HepG2 (cell line): ENCODE measurements around the gene JPT1. TPM values are rescaled to one million over a fixed set of nuclear protein-coding genes. Genes with fewer than 3 reads are reported as not detected.

Experiments used
- ATAC-seq: fragments of 200-7000 bp; cut with Tn5 transposase; 3 replicates; pipeline ENCODE4 v1.9.1; 2020; ENCODE audit warnings: mild to moderate bottlenecking, moderate library complexity
- BruUV-seq: library from RNA; stranded (reverse); fragments of 400-500 nt; replicated peaks from 2 replicates; lab custom pipeline; 2021; lab: Mats Ljungman, UMichigan
- CTCF ChIA-PET: fragments of 300-600 bp; formaldehyde crosslinking; extraction: SDS; loops from one replicate; lab custom pipeline; 2021; ENCODE audit warnings: low total read pairs, inconsistent platforms, low intra/inter-chr PET ratio; lab: Yijun Ruan, JAX
- POLR2A ChIA-PET: fragments of 350-600 bp; sonication (Branson Sonifier 250); formaldehyde crosslinking; loops from one replicate; lab custom pipeline; 2020; ENCODE audit warnings: antibody characterized with exemption, inconsistent platforms; lab: Yijun Ruan, JAX
- DNase-seq: peaks from one replicate; pipeline ENCODE4 v3.0.0-alpha.2; 2015; ENCODE audit warnings: low spot score
- FAIRE-seq: peaks from 3 replicates; lab custom pipeline; 2011; peaks lifted over from hg19 to GRCh38; lab: Jason Lieb, UNC
- H2AFZ ChIP-seq: one replicate; pipeline ENCODE4 v1.6.1; 2011; ENCODE audit warnings: low read length, inconsistent platforms
- H3K27ac ChIP-seq: fragments of 300-600 bp; 3 replicates; pipeline ENCODE4 v1.8.0; 2011; ENCODE audit warnings: mixed run types, mild to moderate bottlenecking, mixed read lengths, low read length, inconsistent platforms; ENCODE audit not compliant: insufficient read depth; ENCODE audit errors: extremely low read length
- H3K27me3 ChIP-seq, 2 experiments: fragments of 200-600 bp in 1 of 2; 2 replicates in 1 of 2; 3 replicates in 1 of 2; pipeline versions ENCODE4 v1.6.0 to v1.8.0; 2011; ENCODE audit warnings: low read length in 2 of 2, mild to moderate bottlenecking in 2 of 2, moderate library complexity in 2 of 2, inconsistent platforms in 1 of 2; ENCODE audit not compliant: insufficient read depth in 2 of 2, control insufficient read depth in 1 of 2
- H3K36me3 ChIP-seq, 2 experiments: fragments of 200-600 bp in 1 of 2; replicated peaks in 1 of 2; 2 replicates in 1 of 2; 3 replicates in 1 of 2; pipeline versions ENCODE4 v1.5.1 to v1.8.0; 2011; ENCODE audit warnings: low read length in 2 of 2, inconsistent platforms in 1 of 2; ENCODE audit not compliant: insufficient read depth in 2 of 2, control insufficient read depth in 1 of 2
- H3K4me1 ChIP-seq: 2 replicates; pipeline ENCODE4 v1.5.1; 2012; ENCODE audit warnings: low read length, inconsistent platforms; ENCODE audit not compliant: insufficient read depth
- H3K4me2 ChIP-seq: 2 replicates; pipeline ENCODE4 v1.6.0; 2011; ENCODE audit warnings: low read depth, low read length, inconsistent platforms
- H3K4me3 ChIP-seq, 3 experiments: fragments of 200-600 bp in 1 of 3; sonication (generic), shearing (Covaris generic) in 1 of 3; replicated peaks in 1 of 3; 2 replicates each; pipeline ENCODE4 v1.5.1; 2011 to 2016; ENCODE audit warnings: low read length in 3 of 3, inconsistent platforms in 2 of 3, low read depth in 2 of 3, mild to moderate bottlenecking in 2 of 3, control low read depth in 1 of 3, mixed read lengths in 1 of 3; ENCODE audit not compliant: insufficient read depth in 1 of 3
- H3K79me2 ChIP-seq: one replicate; pipeline ENCODE4 v1.6.1; 2011; ENCODE audit warnings: low read length, inconsistent platforms; ENCODE audit not compliant: insufficient read depth
- H3K9ac ChIP-seq: 2 replicates; pipeline ENCODE4 v1.6.0; 2011; ENCODE audit warnings: mild to moderate bottlenecking, low read depth, low read length, inconsistent platforms; ENCODE audit not compliant: insufficient read depth
- H3K9me3 ChIP-seq: 2 replicates; pipeline ENCODE4 v1.5.1; 2012; ENCODE audit warnings: mild to moderate bottlenecking, low read length
- H4K20me1 ChIP-seq: 2 replicates; pipeline ENCODE4 v1.6.0; 2011; ENCODE audit warnings: inconsistent platforms, mild to moderate bottlenecking, low read length, moderate library complexity; ENCODE audit not compliant: insufficient read depth
- AGO2 ChIP-seq: fragments of 200-400 bp; formaldehyde crosslinking; optimal IDR thresholded peaks from 2 replicates; pipeline ENCODE3; 2017; ENCODE audit warnings: mild to moderate bottlenecking, low read depth, low read length, moderate library complexity
- CSRNP1 ChIP-seq: sonication (generic); formaldehyde crosslinking; IDR thresholded peaks from 2 replicates; pipeline ENCODE4 v1.8.1; 2023; ENCODE audit warnings: mild to moderate bottlenecking, missing genetic modification reagents
- PITX1 ChIP-seq: sonication (generic); formaldehyde crosslinking; IDR thresholded peaks from 2 replicates; pipeline ENCODE4 v1.5.1; 2020; ENCODE audit warnings: mild to moderate bottlenecking, missing genetic modification reagents
- RNF2 ChIP-seq: fragments of 450-650 bp; conservative IDR thresholded peaks from 2 replicates; pipeline ENCODE4 v1.6.1; 2016; ENCODE audit warnings: low read depth
- RXRA ChIP-seq: sonication (generic); formaldehyde crosslinking; IDR thresholded peaks from 2 replicates; pipeline ENCODE4 v1.5.1; 2020; ENCODE audit warnings: missing genetic modification reagents
- SSRP1 ChIP-seq: IDR thresholded peaks from 2 replicates; pipeline ENCODE4 v1.6.1; 2016; ENCODE audit warnings: control low read depth
- TBP ChIP-seq: sonication (generic); formaldehyde crosslinking; IDR thresholded peaks from 2 replicates; pipeline ENCODE4 v1.5.0; 2020; ENCODE audit warnings: missing genetic modification reagents
- TGIF2 ChIP-seq: IDR thresholded peaks from 2 replicates; pipeline ENCODE4 v1.6.1; 2016; ENCODE audit warnings: control low read depth, missing compliant biosample characterization
- ZFP1 ChIP-seq: IDR thresholded peaks from 2 replicates; pipeline ENCODE4 v1.6.1; 2016
- ZFX ChIP-seq: sonication (generic); formaldehyde crosslinking; IDR thresholded peaks from 2 replicates; pipeline ENCODE4 v1.4.0; 2020; ENCODE audit warnings: mild to moderate bottlenecking, low read depth, missing genetic modification reagents, moderate library complexity
- ZNF598 ChIP-seq: sonication (generic); formaldehyde crosslinking; IDR thresholded peaks from 2 replicates; pipeline ENCODE4 v1.5.1; 2020; ENCODE audit warnings: mild to moderate bottlenecking, missing genetic modification reagents, borderline replicate concordance
- ZNF687 ChIP-seq: sonication (generic); formaldehyde crosslinking; IDR thresholded peaks from 2 replicates; pipeline ENCODE4 v1.5.1; 2020; ENCODE audit warnings: mild to moderate bottlenecking, missing genetic modification reagents, moderate library complexity
- WGBS: methylation state at CpG from one replicate; pipeline ENCODE4 v1.1.6; 2017; ENCODE audit warnings: low lambda C conversion rate; 5-methylcytosine and 5-hydroxymethylcytosine counted together
- in situ Hi-C: cut with HindIII; loops from 2 replicates; pipeline ENCODE4 v1.10.0; 2017; ENCODE audit warnings: low pct_unique_long_range_greater_than_20kb; ENCODE audit not compliant: extremely low pct_ligation_motif_present
- intact Hi-C: fragments of 100-400 bp; cut with micrococcal nuclease; formaldehyde crosslinking; loops from one replicate; pipeline ENCODE4 v1.10.0; 2022; ENCODE audit not compliant: unreplicated experiment
- polyA plus RNA-seq, 8 experiments: library from polyadenylated mRNA; depleted of rRNA in 3 of 8; stranded (reverse) in 7 of 8; unstranded in 1 of 8; fragments of >200 nt; fragmentation: Illumina TruSeq in 4 of 8; extraction: Trizol in 4 of 8; gene quantifications; 2 replicates each; pipeline versions ENCODE4 v1.2.1 to v1.2.3, GENCODE V29; 2011 to 2016; ENCODE audit warnings: low read depth in 4 of 8, missing spikeins in 1 of 8, mixed read lengths in 1 of 8; ENCODE audit not compliant: insufficient read depth in 1 of 8
- total RNA-seq, 5 experiments: library from RNA; depleted of rRNA; stranded (reverse); fragments of >200 nt; fragmentation: Illumina TruSeq; extraction: Trizol; gene quantifications; 2 replicates each; pipeline ENCODE4 v1.2.3, GENCODE V29; 2016; ENCODE audit warnings: low read depth in 1 of 5

Gene JPT1
- total and polyA plus RNA-seq, 2 of the 13 experiments (the other 11 are each of a cell fraction or from before 2014, with no cell fraction given), result 43.3 to 256 TPM

- in situ Hi-C loops (no loop called here), intact Hi-C loops (no loop called here)
- Histone ChIP-seq H3K27me3 (peaks cover 3 to 25% of the 10 kb centered on the region in 2 experiments; a peak in 3 of 5 replicates), H3K4me2 (peak overlapping the region; percentile 47), H4K20me1 (no peaks in the 10 kb centered on the region; the same call in 1 of the 2 replicates), H3K4me3 (peak overlapping the region in 1 of 3 experiments; percentile 44; a peak in 1 of 6 replicates), H3K36me3 (no peaks in the 10 kb centered on the region), H3K27ac (no peak overlapping the region), H3K4me1 (peaks cover 73% of the 10 kb centered on the region), H3K9me3 (no peaks in the 10 kb centered on the region), H2AFZ (no peak overlapping the region), H3K79me2 (no peaks in the 10 kb centered on the region), H3K9ac (no peak overlapping the region)
- ChIA-PET POLR2A (interaction anchor here (0.8 to 2.2 kb wide), 7 partner anchors 8 to 361 kb away, joined by 3 to 20 read pairs (median 4); partner anchors contain the start of genes ARMC7, SLC16A5 and TMEM94), CTCF (no interaction called here)
- TF ChIP-seq ZNF687, result peak; percentile 61
- TF ChIP-seq SSRP1, result no peak
- 0 out of 2 replicates have a peak, but pooled peaks have one; percentile 31 for TF ChIP-seq CSRNP1 (CRISPR knock-in tag)
- 0 out of 2 replicates have a peak, but pooled peaks have one; percentile 41 for TF ChIP-seq ZNF598 (CRISPR knock-in tag)
- no peak for TF ChIP-seq TGIF2 (CRISPR knock-in tag)
- TF ChIP-seq ZFX, result peak; percentile 28; the same call in 1 of the 2 replicates
- TF ChIP-seq TBP (CRISPR knock-in tag), result no peak
- peak; percentile 51 for TF ChIP-seq AGO2
- peak; percentile 39; the same call in 1 of the 2 replicates for TF ChIP-seq RXRA (CRISPR knock-in tag)
- TF ChIP-seq RNF2, result 0 out of 2 replicates have a peak, but pooled peaks have one; percentile 14
- no peak for TF ChIP-seq PITX1 (CRISPR knock-in tag)
- TF ChIP-seq ZFP1 (CRISPR knock-in tag), result no peak
- 25% methylated on average over 5 of the region's 16 CpGs for WGBS
- ATAC-seq (peak; percentile 1), FAIRE-seq (no peak), DNase-seq (no peak)
- BruUV-seq, result no TSS peak
These were observed 59.4 kb downstream of the JPT1 start for GRCh38 chr17:75094871-75095399.
